ENCODE results near the gene GKN1. TPM values are rescaled to one million over a fixed set of nuclear protein-coding genes. Genes with fewer than 3 reads are reported as not detected.

GKN1 gene
- total RNA-seq, 1 donor from 2014 or later = 1.9 TPM

GRCh38 chr2:68937346-68938055 lies 36.9 kb upstream of the GKN1 start:
- DNase-seq (ENCODE audit: low spot score in 2 of 2) = no peak
- TF ChIP-seq CTCF (IDR thresholded peaks at IDR 0.05) = no peak
- Histone ChIP-seq H3K4me1 (peaks cover 0 to 7% of the 10 kb centered on the region in 2 donors), H3K9me3 (no peaks in the 10 kb centered on the region), H3K27ac (no peak overlapping the region), H3K4me3 (no peak overlapping the region), H3K36me3 (no peaks in the 10 kb centered on the region), H3K27me3 (no peaks in the 10 kb centered on the region)
- intact Hi-C loops (cut with DNase I) = no loop called here

GRCh38 chr2:68938938-68939337 lies 35.5 kb upstream of the GKN1 start:
- no peak for TF ChIP-seq CTCF (IDR thresholded peaks at IDR 0.05)
- no peaks in the 10 kb centered on the region for H3K36me3 ChIP-seq
- intact Hi-C loops (cut with DNase I) = no loop called here
- H3K27ac ChIP-seq = no peak overlapping the region
- peaks cover 0 to 10% of the 10 kb centered on the region in 2 donors for H3K4me1 ChIP-seq
- no peak for DNase-seq (ENCODE audit: low spot score in 2 of 2)
- H3K4me3 ChIP-seq = no peak overlapping the region
- H3K27me3 ChIP-seq = no peaks in the 10 kb centered on the region
- no peaks in the 10 kb centered on the region for H3K9me3 ChIP-seq

- TF ChIP-seq CTCF (IDR thresholded peaks at IDR 0.05) = no peak
- Histone ChIP-seq H3K36me3 (no peaks in the 10 kb centered on the region), H3K27me3 (no peaks in the 10 kb centered on the region), H3K27ac (no peak overlapping the region), H3K4me1 (peaks cover 0 to 10% of the 10 kb centered on the region in 2 donors), H3K9me3 (no peaks in the 10 kb centered on the region), H3K4me3 (no peak overlapping the region)
- no peak for DNase-seq (ENCODE audit: low spot score in 2 of 2)
- intact Hi-C loops (cut with DNase I) = loop anchor here (5.0 to 10.0 kb wide), 4 partner anchors 72 to 772 kb away; partner anchors contain the start of gene ANTXR1
These were observed 34.5 kb upstream of the GKN1 start for GRCh38 chr2:68939962-68940361.

- intact Hi-C loops (cut with DNase I) = loop anchor here (5.0 to 10.0 kb wide), 4 partner anchors 72 to 772 kb away; partner anchors contain the start of gene ANTXR1
- H3K36me3 ChIP-seq = no peaks in the 10 kb centered on the region
- H3K9me3 ChIP-seq = no peaks in the 10 kb centered on the region
- H3K4me1 ChIP-seq = peaks cover 0 to 10% of the 10 kb centered on the region in 2 donors
- no peak for DNase-seq (ENCODE audit: low spot score in 2 of 2)
- no peaks in the 10 kb centered on the region for H3K27me3 ChIP-seq
- TF ChIP-seq CTCF (IDR thresholded peaks at IDR 0.05) = no peak
- H3K4me3 ChIP-seq = no peak overlapping the region
- no peak overlapping the region for H3K27ac ChIP-seq
These were observed 34.1 kb upstream of the GKN1 start for GRCh38 chr2:68940369-68940768.

GRCh38 chr2:68942827-68943226 lies 31.6 kb upstream of the GKN1 start:
- no peak overlapping the region for H3K27ac ChIP-seq
- H3K27me3 ChIP-seq = no peaks in the 10 kb centered on the region
- TF ChIP-seq CTCF (IDR thresholded peaks at IDR 0.05) = no peak
- no peaks in the 10 kb centered on the region for H3K9me3 ChIP-seq
- no peak for DNase-seq (ENCODE audit: low spot score in 2 of 2)
- H3K36me3 ChIP-seq = no peaks in the 10 kb centered on the region
- H3K4me3 ChIP-seq = no peak overlapping the region
- intact Hi-C loops (cut with DNase I) = loop anchor here (1.0 to 10.0 kb wide), 5 partner anchors 69 to 769 kb away; partner anchors contain the start of gene ANTXR1
- H3K4me1 ChIP-seq = peaks cover 0 to 3% of the 10 kb centered on the region in 2 donors

Measured in ascending aorta (tissue), 2 donors.